HuH-7.5 (cell line): Measurements from ENCODE around the gene LIN7A.

ENCODE experiments used
- DNase-seq: peaks from one replicate; pipeline ENCODE4 v3.0.0; 2011; ENCODE audit warnings: low spot score

LIN7A gene

DNA sequence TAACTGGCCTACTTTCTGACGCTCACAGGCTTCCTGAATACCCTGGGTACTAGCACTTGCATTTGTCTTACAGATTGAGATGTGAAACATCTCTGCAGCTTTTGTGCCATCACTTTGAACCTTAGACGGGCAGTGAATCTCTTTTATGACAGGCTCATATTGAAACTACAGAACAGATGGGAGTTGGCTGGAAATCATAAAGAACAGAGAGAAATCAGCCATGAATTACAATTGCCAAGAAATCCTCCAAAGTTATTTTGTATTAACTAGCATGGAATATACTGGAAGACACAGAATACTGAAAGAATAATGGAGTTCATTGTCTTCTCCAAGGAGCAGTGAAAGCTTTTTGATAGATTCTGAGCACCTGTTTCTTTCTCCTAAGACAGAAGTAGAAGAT, 188.3 kb downstream of the LIN7A start:
- DNase-seq = no peak

GRCh38 chr12:80747800-80748199, 189.9 kb downstream of the LIN7A start:
- DNase-seq = no peak

DNA sequence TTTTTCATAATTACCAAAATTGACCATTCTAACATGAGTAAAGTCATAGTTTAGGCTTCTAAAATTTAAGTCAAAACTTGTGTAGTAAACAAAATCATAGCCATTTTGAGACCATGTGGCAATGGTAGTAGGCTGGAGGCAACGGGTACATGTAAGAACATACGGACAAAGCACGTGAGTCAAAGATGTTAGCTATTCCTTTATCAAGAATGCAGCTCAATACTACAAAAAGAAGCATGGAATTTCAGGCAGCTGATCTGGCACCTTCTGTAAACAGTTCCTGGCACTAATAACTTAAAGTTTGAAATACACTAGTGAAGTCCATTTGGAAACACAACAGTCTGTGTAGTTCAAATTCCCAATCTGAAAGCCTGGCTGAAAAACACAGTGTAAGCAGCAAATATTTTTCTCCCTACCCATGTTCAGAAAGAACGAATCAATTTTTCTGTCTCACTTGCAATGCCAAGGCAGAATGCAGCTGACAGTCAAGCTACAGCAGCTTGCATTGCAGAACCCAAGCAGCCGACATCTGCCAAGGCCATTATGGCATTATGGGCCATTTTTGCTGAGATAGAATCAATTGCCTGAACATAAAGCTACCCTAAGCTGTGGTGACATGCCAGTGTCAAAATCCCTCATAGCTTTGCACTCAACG, 191.8 kb downstream of the LIN7A start:
- DNase-seq = no peak
